Panc1 (cell line): ENCODE measurements around the gene ITGA8. TPM values are rescaled to one million over a fixed set of nuclear protein-coding genes. Genes with fewer than 3 reads are reported as not detected.

Source experiments
- ATAC-seq: fragments of 200-7000 bp; cut with Tn5 transposase; 2 replicates; pipeline ENCODE4 v1.9.1; 2020; ENCODE audit warnings: mild to moderate bottlenecking, moderate library complexity
- BruUV-seq: library from RNA; stranded (reverse); fragments of 400-500 nt; replicated peaks from 2 replicates; lab custom pipeline; 2021; lab: Mats Ljungman, UMichigan
- CTCF ChIA-PET: fragments of 300-600 bp; sonication (Branson Sonifier 250); formaldehyde crosslinking; loops from one replicate; lab custom pipeline; 2022; ENCODE audit warnings: antibody characterized with exemption; lab: Charles Lee
- POLR2A ChIA-PET: fragments of 300-600 bp; sonication (Branson Sonifier 250); formaldehyde crosslinking; loops from one replicate; lab custom pipeline; 2022; ENCODE audit warnings: antibody characterized with exemption; lab: Charles Lee
- DNase-seq: peaks from one replicate; pipeline ENCODE4 v3.0.0-alpha.2; 2010; ENCODE audit warnings: low read depth, low spot score
- H3K27ac ChIP-seq: 2 replicates; pipeline ENCODE4 v1.5.1; 2011; ENCODE audit warnings: mild to moderate bottlenecking, low read length, inconsistent platforms
- H3K27me3 ChIP-seq: fragments of 200-500 bp; sonication (Bioruptor generic); 2 replicates; pipeline ENCODE4 v1.6.0; 2014; ENCODE audit warnings: low read length, inconsistent platforms; ENCODE audit not compliant: control insufficient read depth, insufficient read depth
- H3K36me3 ChIP-seq: fragments of 200-500 bp; sonication (Bioruptor generic); 2 replicates; pipeline ENCODE4 v1.5.1; 2014; ENCODE audit warnings: inconsistent platforms, mild to moderate bottlenecking, low read length, moderate library complexity; ENCODE audit not compliant: control insufficient read depth, insufficient read depth
- H3K4me1 ChIP-seq: 2 replicates; pipeline ENCODE4 v1.5.1; 2011; ENCODE audit warnings: inconsistent platforms, mild to moderate bottlenecking, low read length, moderate library complexity; ENCODE audit not compliant: control insufficient read depth, insufficient read depth
- H3K4me3 ChIP-seq, 2 experiments: 2 replicates each; pipeline ENCODE4 v1.5.1; 2011 to 2012; ENCODE audit warnings: low read depth in 2 of 2, low read length in 2 of 2, mild to moderate bottlenecking in 2 of 2, inconsistent platforms in 1 of 2, moderate library complexity in 1 of 2
- H3K9me3 ChIP-seq: fragments of 200-500 bp; sonication (Bioruptor generic); 2 replicates; pipeline ENCODE4 v1.5.1; 2014; ENCODE audit warnings: low read depth, mild to moderate bottlenecking, inconsistent platforms, low read length, moderate library complexity; ENCODE audit not compliant: control insufficient read depth, insufficient read depth
- CTCF ChIP-seq: fragments of 450-650 bp; IDR thresholded peaks from 2 replicates; pipeline ENCODE4 v1.5.1; 2017; ENCODE audit warnings: mild to moderate bottlenecking
- POLR2AphosphoS5 ChIP-seq: IDR thresholded peaks from 2 replicates; pipeline ENCODE4 v1.6.1; 2012; ENCODE audit warnings: mild to moderate bottlenecking, low read depth, low read length, moderate library complexity
- REST ChIP-seq, 2 experiments: IDR thresholded peaks; 2 replicates each; pipeline ENCODE4 v1.6.1; 2011 to 2012; ENCODE audit warnings: low read depth in 2 of 2, control low read depth in 1 of 2, low read length in 1 of 2, mild to moderate bottlenecking in 1 of 2, moderate library complexity in 1 of 2; ENCODE audit not compliant: insufficient read depth in 1 of 2
- SIN3A ChIP-seq: IDR thresholded peaks from 2 replicates; pipeline ENCODE4 v1.6.1; 2012; ENCODE audit warnings: low read depth, mild to moderate bottlenecking, low read length, moderate library complexity, borderline replicate concordance; ENCODE audit not compliant: insufficient read depth
- TCF7L2 ChIP-seq: IDR thresholded peaks from 2 replicates; pipeline ENCODE4 v1.6.1; 2011; ENCODE audit warnings: mild to moderate bottlenecking, low read depth, low read length, inconsistent platforms
- in situ Hi-C: cut with HindIII; loops from 2 replicates; pipeline ENCODE4 v1.10.0; 2016; ENCODE audit warnings: low sequenced_read_pairs, low pct_unique_long_range_greater_than_20kb
- intact Hi-C: fragments of 100-400 bp; cut with micrococcal nuclease; formaldehyde crosslinking; loops from one replicate; pipeline ENCODE4 v1.10.0; 2022; ENCODE audit not compliant: unreplicated experiment
- total RNA-seq: library from RNA; stranded (reverse); gene quantifications from one replicate; pipeline ENCODE4 v1.2.1, GENCODE V29; 2021; ENCODE audit not compliant: unreplicated experiment

Gene ITGA8
- total RNA-seq, 1 experiment from 2014 or later = 0.18 TPM

DNA sequence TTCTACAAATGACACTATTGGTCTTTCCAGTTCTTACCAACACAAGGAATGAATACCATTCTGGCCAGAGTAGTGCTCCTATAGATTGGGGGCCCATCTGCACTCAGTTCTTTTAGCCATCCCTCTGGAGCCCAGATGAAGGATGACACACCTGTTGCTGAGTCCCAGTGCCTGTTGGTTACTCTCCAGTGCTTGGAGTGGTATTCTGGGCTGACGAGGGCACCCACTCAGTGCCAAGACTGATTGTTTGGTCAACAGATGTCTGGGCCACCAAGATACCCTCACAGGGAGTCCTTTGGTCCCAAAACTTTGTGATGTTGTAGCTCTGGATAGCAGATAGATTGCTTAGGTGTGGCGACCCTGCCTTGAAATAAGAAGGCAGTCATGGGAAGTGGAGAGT, 23.7 kb upstream of the ITGA8 start:
- Histone ChIP-seq H3K36me3 (no peaks in the 10 kb centered on the region), H3K9me3 (no peaks in the 10 kb centered on the region), H3K4me1 (no peaks in the 10 kb centered on the region), H3K27ac (no peak overlapping the region), H3K27me3 (no peaks in the 10 kb centered on the region), H3K4me3 (no peak overlapping the region)
- ATAC-seq (no peak), DNase-seq (no peak)
- TF ChIP-seq CTCF = no peak
- TF ChIP-seq TCF7L2 = no peak
- no peak for TF ChIP-seq SIN3A
- TF ChIP-seq POLR2AphosphoS5 = no peak
- TF ChIP-seq REST (IDR thresholded peaks at IDR 0.05; ENCODE audit: insufficient read depth in 1 of 2, low read depth in 2 of 2, low read length in 1 of 2) = no peak
- in situ Hi-C loops (no loop called here), intact Hi-C loops (loop anchor here (5.0 kb wide), 1 partner anchor 316 kb away; no protein-coding TSS in a partner anchor)
- ChIA-PET CTCF (no interaction called here), POLR2A (no interaction called here)
- no TSS peak for BruUV-seq

GRCh38 chr10:15742836-15743235, 23.1 kb upstream of the ITGA8 start:
- ChIA-PET POLR2A (no interaction called here), CTCF (no interaction called here)
- no TSS peak for BruUV-seq
- Histone ChIP-seq H3K9me3 (no peaks in the 10 kb centered on the region), H3K27me3 (no peaks in the 10 kb centered on the region), H3K27ac (no peak overlapping the region), H3K4me3 (no peak overlapping the region), H3K36me3 (no peaks in the 10 kb centered on the region), H3K4me1 (no peaks in the 10 kb centered on the region)
- intact Hi-C loops = loop anchor here (5.0 kb wide), 1 partner anchor 316 kb away; no protein-coding TSS in a partner anchor
- TF ChIP-seq REST (IDR thresholded peaks at IDR 0.05; ENCODE audit: insufficient read depth in 1 of 2, low read depth in 2 of 2, low read length in 1 of 2) (no peak), CTCF (no peak), POLR2AphosphoS5 (no peak), SIN3A (no peak), TCF7L2 (no peak)
- in situ Hi-C loops = no loop called here
- DNase-seq (no peak), ATAC-seq (no peak)
